Kidney glomerular epithelial cell (primary cell): ENCODE results near the gene ITGA1.
"Not testable (repeated sequence)": the region's sequence is repeated elsewhere in the genome, so short reads cannot be mapped to it uniquely, and the experiment has no call there.

ENCODE experiments used
- DNase-seq: peaks from one replicate; lab custom pipeline; 2025; lab: John Stamatoyannopoulos, UW

ITGA1 gene

GRCh38 chr5:52831786-52832511 lies 44.2 kb downstream of the ITGA1 start:
- DNase-seq, result no peak

- no peak for DNase-seq
Measured at GRCh38 chr5:52834320-52834719, 46.6 kb downstream of the ITGA1 start.

GRCh38 chr5:52837068-52837467 lies 49.4 kb downstream of the ITGA1 start:
- peak; percentile 79 for DNase-seq

- DNase-seq, result peak; percentile 80
Measured at GRCh38 chr5:52837591-52838001, 49.9 kb downstream of the ITGA1 start.

- DNase-seq, result peak; percentile 86
Measured at GRCh38 chr5:52838326-52839015, 50.8 kb downstream of the ITGA1 start.

GRCh38 chr5:52839285-52839684 lies 51.6 kb downstream of the ITGA1 start:
- DNase-seq, result no peak

- DNase-seq, result peak; percentile 54
Measured at GRCh38 chr5:52840277-52841050, 52.7 kb downstream of the ITGA1 start.

- no peak for DNase-seq
Measured at GRCh38 chr5:52841114-52841513, 53.4 kb downstream of the ITGA1 start.

- no peak for DNase-seq
Measured at GRCh38 chr5:52842111-52842510, 54.4 kb downstream of the ITGA1 start.

- no peak for DNase-seq
Measured at GRCh38 chr5:52844885-52845284, 57.2 kb downstream of the ITGA1 start.

- no peak for DNase-seq
Measured at GRCh38 chr5:52846182-52846842, 58.6 kb downstream of the ITGA1 start.

- DNase-seq, result not testable (repeated sequence)
Measured at GRCh38 chr5:52848688-52849087, 61.0 kb downstream of the ITGA1 start.

GRCh38 chr5:52849544-52849943 lies 61.8 kb downstream of the ITGA1 start:
- DNase-seq, result no peak

GRCh38 chr5:52853650-52854049 lies 65.9 kb downstream of the ITGA1 start:
- DNase-seq, result no peak

GRCh38 chr5:52854301-52854700 lies 66.6 kb downstream of the ITGA1 start:
- no peak for DNase-seq

GRCh38 chr5:52854949-52855348 lies 67.2 kb downstream of the ITGA1 start:
- no peak for DNase-seq

- DNase-seq, result peak; percentile 35
Measured at GRCh38 chr5:52856564-52856963, 68.8 kb downstream of the ITGA1 start.

GRCh38 chr5:52859628-52860027 lies 71.9 kb downstream of the ITGA1 start:
- no peak for DNase-seq

GRCh38 chr5:52861368-52861767 lies 73.7 kb downstream of the ITGA1 start:
- DNase-seq, result no peak

GRCh38 chr5:52863715-52864290 lies 76.1 kb downstream of the ITGA1 start:
- DNase-seq, result no peak

- peak; percentile 41 for DNase-seq
Measured at GRCh38 chr5:52864371-52864770, 76.7 kb downstream of the ITGA1 start.

GRCh38 chr5:52864884-52865283 lies 77.2 kb downstream of the ITGA1 start:
- DNase-seq, result no peak
